HepG2 (cell line): Measurements from ENCODE around the gene SDC1. TPM values are rescaled to one million over a fixed set of nuclear protein-coding genes. Genes with fewer than 3 reads are reported as not detected.

ENCODE experiments used
- BCL6 ChIP-seq: IDR thresholded peaks from 2 replicates; pipeline ENCODE4 v1.6.1; 2016; ENCODE audit warnings: missing genetic modification reagents, missing compliant biosample characterization
- CBX2 ChIP-seq, 2 experiments: fragments of 200-600 bp in 1 of 2; sonication (generic); formaldehyde crosslinking in 1 of 2; IDR thresholded peaks; 2 replicates each; pipeline versions ENCODE4 v1.7.0 to v1.8.1; 2018 to 2022; ENCODE audit warnings: low read depth in 2 of 2, low read length in 1 of 2, mild to moderate bottlenecking in 1 of 2, missing genetic modification reagents in 1 of 2
- FOXP1 ChIP-seq, 2 experiments: fragments of 450-650 bp in 1 of 2; IDR thresholded peaks; 2 replicates each; pipeline ENCODE4 v1.6.1; 2017 to 2018; ENCODE audit warnings: antibody characterized with exemption in 1 of 2
- GLI4 ChIP-seq: sonication (generic); formaldehyde crosslinking; IDR thresholded peaks from 2 replicates; pipeline ENCODE4 v1.5.1; 2020; ENCODE audit warnings: missing genetic modification reagents, mild to moderate bottlenecking, moderate library complexity, borderline replicate concordance
- KAT7 ChIP-seq: IDR thresholded peaks from 2 replicates; pipeline ENCODE4 v1.6.1; 2018; ENCODE audit warnings: borderline replicate concordance, missing compliant biosample characterization
- NFATC3 ChIP-seq: sonication (generic); formaldehyde crosslinking; IDR thresholded peaks from 2 replicates; pipeline ENCODE4 v1.5.1; 2020; ENCODE audit warnings: mild to moderate bottlenecking, missing genetic modification reagents
- PHF20 ChIP-seq: sonication (generic); formaldehyde crosslinking; IDR thresholded peaks from 2 replicates; pipeline ENCODE4 v1.5.0; 2020; ENCODE audit warnings: mild to moderate bottlenecking, missing genetic modification reagents
- SALL2 ChIP-seq: sonication (generic); formaldehyde crosslinking; IDR thresholded peaks from 2 replicates; pipeline ENCODE4 v1.8.1; 2023; ENCODE audit warnings: mild to moderate bottlenecking, missing genetic modification reagents, inconsistent platforms
- SYNCRIP ChIP-seq: fragments of 200-400 bp; formaldehyde crosslinking; IDR thresholded peaks from 2 replicates; pipeline ENCODE4 v1.6.1; 2018; ENCODE audit warnings: mild to moderate bottlenecking, low read depth, low read length; ENCODE audit not compliant: insufficient read depth
- TFAP4 ChIP-seq: sonication (generic); IDR thresholded peaks from 2 replicates; pipeline ENCODE4 v1.6.1; 2016; ENCODE audit warnings: low read depth, borderline replicate concordance
- XRCC5 ChIP-seq: fragments of 200-400 bp; formaldehyde crosslinking; optimal IDR thresholded peaks from 2 replicates; pipeline ENCODE3; 2017; ENCODE audit warnings: mild to moderate bottlenecking, low read length
- ZBTB10 ChIP-seq: sonication (generic); formaldehyde crosslinking; IDR thresholded peaks from 2 replicates; pipeline ENCODE4 v1.4.0; 2020; ENCODE audit warnings: missing genetic modification reagents, borderline replicate concordance
- ZNF543 ChIP-seq: sonication (generic); formaldehyde crosslinking; IDR thresholded peaks from 2 replicates; pipeline ENCODE4 v1.4.0; 2020; ENCODE audit warnings: mild to moderate bottlenecking, missing genetic modification reagents
- ZNF614 ChIP-seq: IDR thresholded peaks from 2 replicates; pipeline ENCODE4 v1.6.1; 2018; ENCODE audit warnings: missing biosample characterization, missing genetic modification reagents, inconsistent platforms, borderline replicate concordance
- polyA plus RNA-seq, 8 experiments: library from polyadenylated mRNA; depleted of rRNA in 3 of 8; stranded (reverse) in 7 of 8; unstranded in 1 of 8; fragments of >200 nt; fragmentation: Illumina TruSeq in 4 of 8; extraction: Trizol in 4 of 8; gene quantifications; 2 replicates each; pipeline versions ENCODE4 v1.2.1 to v1.2.3, GENCODE V29; 2011 to 2016; ENCODE audit warnings: low read depth in 4 of 8, missing spikeins in 1 of 8, mixed read lengths in 1 of 8; ENCODE audit not compliant: insufficient read depth in 1 of 8
- total RNA-seq, 5 experiments: library from RNA; depleted of rRNA; stranded (reverse); fragments of >200 nt; fragmentation: Illumina TruSeq; extraction: Trizol; gene quantifications; 2 replicates each; pipeline ENCODE4 v1.2.3, GENCODE V29; 2016; ENCODE audit warnings: low read depth in 1 of 5
- TF ChIP-seq, protein P1 (sequence below): IDR thresholded peaks from 2 replicates; pipeline ENCODE4 v1.6.1; 2018; ENCODE audit warnings: missing genetic modification reagents, mild to moderate bottlenecking, missing compliant biosample characterization
- TF ChIP-seq, protein P2 (sequence below): sonication (generic); formaldehyde crosslinking; conservative IDR thresholded peaks from 2 replicates; pipeline ENCODE4 v1.4.0; 2020; ENCODE audit warnings: missing genetic modification reagents
- TF ChIP-seq, protein P3 (sequence below): IDR thresholded peaks from 2 replicates; pipeline ENCODE4 v1.6.1; 2016
- TF ChIP-seq, protein P4 (sequence below): sonication (generic); formaldehyde crosslinking; IDR thresholded peaks from 2 replicates; pipeline ENCODE4 v1.8.1; 2023; ENCODE audit warnings: mild to moderate bottlenecking, inconsistent platforms, moderate library complexity, missing genetic modification reagents, borderline replicate concordance

Gene SDC1
- total and polyA plus RNA-seq, 2 of the 13 experiments (the other 11 are each of a cell fraction or from before 2014, with no cell fraction given): 108 to 119 TPM

GRCh38 chr2:20184067-20184938, 40.6 kb downstream of the SDC1 start (continued):
- no peak for TF ChIP-seq SALL2 (CRISPR knock-in tag)
- no peak for TF ChIP-seq SYNCRIP
- TF ChIP-seq, protein P1, sequence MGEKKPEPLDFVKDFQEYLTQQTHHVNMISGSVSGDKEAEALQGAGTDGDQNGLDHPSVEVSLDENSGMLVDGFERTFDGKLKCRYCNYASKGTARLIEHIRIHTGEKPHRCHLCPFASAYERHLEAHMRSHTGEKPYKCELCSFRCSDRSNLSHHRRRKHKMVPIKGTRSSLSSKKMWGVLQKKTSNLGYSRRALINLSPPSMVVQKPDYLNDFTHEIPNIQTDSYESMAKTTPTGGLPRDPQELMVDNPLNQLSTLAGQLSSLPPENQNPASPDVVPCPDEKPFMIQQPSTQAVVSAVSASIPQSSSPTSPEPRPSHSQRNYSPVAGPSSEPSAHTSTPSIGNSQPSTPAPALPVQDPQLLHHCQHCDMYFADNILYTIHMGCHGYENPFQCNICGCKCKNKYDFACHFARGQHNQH: peak; percentile 84
- no peak for TF ChIP-seq ZBTB10
- peak; percentile 92 for TF ChIP-seq XRCC5
- no peak for TF ChIP-seq FOXP1 (IDR thresholded peaks at IDR 0.05)
- peak; percentile 77 for TF ChIP-seq FOXP1 (CRISPR knock-in tag; IDR thresholded peaks at IDR 0.05)
- peak; percentile 59; the same call in 1 of the 2 replicates for TF ChIP-seq TFAP4
- TF ChIP-seq, protein P2, sequence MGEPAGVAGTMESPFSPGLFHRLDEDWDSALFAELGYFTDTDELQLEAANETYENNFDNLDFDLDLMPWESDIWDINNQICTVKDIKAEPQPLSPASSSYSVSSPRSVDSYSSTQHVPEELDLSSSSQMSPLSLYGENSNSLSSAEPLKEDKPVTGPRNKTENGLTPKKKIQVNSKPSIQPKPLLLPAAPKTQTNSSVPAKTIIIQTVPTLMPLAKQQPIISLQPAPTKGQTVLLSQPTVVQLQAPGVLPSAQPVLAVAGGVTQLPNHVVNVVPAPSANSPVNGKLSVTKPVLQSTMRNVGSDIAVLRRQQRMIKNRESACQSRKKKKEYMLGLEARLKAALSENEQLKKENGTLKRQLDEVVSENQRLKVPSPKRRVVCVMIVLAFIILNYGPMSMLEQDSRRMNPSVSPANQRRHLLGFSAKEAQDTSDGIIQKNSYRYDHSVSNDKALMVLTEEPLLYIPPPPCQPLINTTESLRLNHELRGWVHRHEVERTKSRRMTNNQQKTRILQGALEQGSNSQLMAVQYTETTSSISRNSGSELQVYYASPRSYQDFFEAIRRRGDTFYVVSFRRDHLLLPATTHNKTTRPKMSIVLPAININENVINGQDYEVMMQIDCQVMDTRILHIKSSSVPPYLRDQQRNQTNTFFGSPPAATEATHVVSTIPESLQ (CRISPR knock-in tag): no peak
- TF ChIP-seq PHF20: no peak
- no peak for TF ChIP-seq KAT7 (CRISPR knock-in tag)
- TF ChIP-seq BCL6 (CRISPR knock-in tag): peak; percentile 91
- TF ChIP-seq ZNF614: peak; percentile 93
- TF ChIP-seq NFATC3 (CRISPR knock-in tag): 0 out of 2 replicates have a peak, but pooled peaks have one; percentile 25
- TF ChIP-seq ZNF543 (CRISPR knock-in tag): 0 out of 2 replicates have a peak, but pooled peaks have one; percentile 50
- TF ChIP-seq, protein P3, sequence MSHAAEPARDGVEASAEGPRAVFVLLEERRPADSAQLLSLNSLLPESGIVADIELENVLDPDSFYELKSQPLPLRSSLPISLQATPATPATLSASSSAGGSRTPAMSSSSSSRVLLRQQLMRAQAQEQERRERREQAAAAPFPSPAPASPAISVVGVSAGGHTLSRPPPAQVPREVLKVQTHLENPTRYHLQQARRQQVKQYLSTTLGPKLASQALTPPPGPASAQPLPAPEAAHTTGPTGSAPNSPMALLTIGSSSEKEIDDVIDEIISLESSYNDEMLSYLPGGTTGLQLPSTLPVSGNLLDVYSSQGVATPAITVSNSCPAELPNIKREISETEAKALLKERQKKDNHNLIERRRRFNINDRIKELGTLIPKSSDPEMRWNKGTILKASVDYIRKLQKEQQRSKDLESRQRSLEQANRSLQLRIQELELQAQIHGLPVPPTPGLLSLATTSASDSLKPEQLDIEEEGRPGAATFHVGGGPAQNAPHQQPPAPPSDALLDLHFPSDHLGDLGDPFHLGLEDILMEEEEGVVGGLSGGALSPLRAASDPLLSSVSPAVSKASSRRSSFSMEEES (CRISPR knock-in tag): peak; percentile 75
- TF ChIP-seq, protein P4, sequence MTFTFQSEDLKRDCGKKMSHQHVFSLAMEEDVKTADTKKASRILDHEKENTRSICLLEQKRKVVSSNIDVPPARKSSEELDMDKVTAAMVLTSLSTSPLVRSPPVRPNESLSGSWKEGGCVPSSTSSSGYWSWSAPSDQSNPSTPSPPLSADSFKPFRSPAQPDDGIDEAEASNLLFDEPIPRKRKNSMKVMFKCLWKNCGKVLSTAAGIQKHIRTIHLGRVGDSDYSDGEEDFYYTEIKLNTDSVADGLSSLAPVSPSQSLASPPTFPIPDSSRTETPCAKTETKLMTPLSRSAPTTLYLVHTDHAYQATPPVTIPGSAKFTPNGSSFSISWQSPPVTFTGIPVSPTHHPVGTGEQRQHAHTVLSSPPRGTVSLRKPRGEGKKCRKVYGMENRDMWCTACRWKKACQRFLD (CRISPR knock-in tag): no peak
- no peak for TF ChIP-seq CBX2 (IDR thresholded peaks at IDR 0.05; ENCODE audit: low read depth, low read length)
- peak; percentile 50; the same call in 1 of the 2 replicates for TF ChIP-seq CBX2 (CRISPR knock-in tag; IDR thresholded peaks at IDR 0.05; ENCODE audit: low read depth)
- TF ChIP-seq GLI4: peak; percentile 57; the same call in 1 of the 2 replicates
